ENCODE data around the gene PSENEN. TPM values are rescaled to one million over a fixed set of nuclear protein-coding genes. Genes with fewer than 3 reads are reported as not detected.
A peak's percentile ranks its signal among the peaks of the same experiment; 100 is the strongest.

The PSENEN gene
- total RNA-seq, 1 experiment from 2014 or later = 65.0 TPM

DNA sequence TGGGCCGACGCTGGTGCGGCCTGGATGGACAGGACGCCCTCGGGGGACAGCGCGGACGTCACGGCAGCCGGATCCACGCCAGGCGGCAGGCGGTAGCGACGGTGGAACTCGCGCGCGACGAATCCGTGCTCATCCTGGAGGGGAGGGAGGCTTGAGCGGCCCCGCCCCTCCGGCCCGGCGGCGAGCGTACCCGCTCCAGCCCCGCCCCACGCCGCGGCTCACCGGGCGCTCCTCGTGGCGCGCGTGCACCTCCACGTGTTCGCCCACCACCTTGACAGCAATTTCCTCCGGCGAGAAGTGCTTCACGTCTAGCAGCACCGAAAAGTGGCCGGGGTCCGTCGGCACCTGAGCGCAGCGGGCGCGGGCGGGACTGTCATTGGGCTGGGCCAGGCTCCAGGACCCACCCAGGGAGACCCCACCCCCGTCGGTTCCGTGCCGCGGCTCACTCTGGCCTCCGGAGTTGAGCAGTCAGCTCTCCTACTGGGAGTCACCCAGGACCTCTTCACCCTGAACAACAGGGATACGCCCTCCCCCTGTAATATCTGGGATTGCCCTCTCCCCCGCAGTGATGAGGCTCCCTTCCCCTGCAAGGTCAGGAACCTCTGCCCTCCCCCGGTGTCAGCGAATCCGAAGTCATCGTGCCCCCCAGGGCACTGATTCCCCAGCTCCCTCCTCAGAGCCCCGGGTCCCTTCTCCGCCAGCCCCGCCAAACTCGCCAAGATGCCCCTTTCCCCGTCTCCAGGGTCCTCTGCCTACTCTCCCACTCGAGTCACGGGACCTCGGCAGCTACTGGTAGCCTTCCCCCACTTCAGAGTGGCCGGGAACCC lies 10.3 kb downstream of the PSENEN start:
- TF ChIP-seq, protein P1, sequence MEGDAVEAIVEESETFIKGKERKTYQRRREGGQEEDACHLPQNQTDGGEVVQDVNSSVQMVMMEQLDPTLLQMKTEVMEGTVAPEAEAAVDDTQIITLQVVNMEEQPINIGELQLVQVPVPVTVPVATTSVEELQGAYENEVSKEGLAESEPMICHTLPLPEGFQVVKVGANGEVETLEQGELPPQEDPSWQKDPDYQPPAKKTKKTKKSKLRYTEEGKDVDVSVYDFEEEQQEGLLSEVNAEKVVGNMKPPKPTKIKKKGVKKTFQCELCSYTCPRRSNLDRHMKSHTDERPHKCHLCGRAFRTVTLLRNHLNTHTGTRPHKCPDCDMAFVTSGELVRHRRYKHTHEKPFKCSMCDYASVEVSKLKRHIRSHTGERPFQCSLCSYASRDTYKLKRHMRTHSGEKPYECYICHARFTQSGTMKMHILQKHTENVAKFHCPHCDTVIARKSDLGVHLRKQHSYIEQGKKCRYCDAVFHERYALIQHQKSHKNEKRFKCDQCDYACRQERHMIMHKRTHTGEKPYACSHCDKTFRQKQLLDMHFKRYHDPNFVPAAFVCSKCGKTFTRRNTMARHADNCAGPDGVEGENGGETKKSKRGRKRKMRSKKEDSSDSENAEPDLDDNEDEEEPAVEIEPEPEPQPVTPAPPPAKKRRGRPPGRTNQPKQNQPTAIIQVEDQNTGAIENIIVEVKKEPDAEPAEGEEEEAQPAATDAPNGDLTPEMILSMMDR (IDR thresholded peaks at IDR 0.05; ENCODE audit: unreplicated experiment) = no peak
- intact Hi-C loops (cut with micrococcal nuclease) = no loop called here

DNA sequence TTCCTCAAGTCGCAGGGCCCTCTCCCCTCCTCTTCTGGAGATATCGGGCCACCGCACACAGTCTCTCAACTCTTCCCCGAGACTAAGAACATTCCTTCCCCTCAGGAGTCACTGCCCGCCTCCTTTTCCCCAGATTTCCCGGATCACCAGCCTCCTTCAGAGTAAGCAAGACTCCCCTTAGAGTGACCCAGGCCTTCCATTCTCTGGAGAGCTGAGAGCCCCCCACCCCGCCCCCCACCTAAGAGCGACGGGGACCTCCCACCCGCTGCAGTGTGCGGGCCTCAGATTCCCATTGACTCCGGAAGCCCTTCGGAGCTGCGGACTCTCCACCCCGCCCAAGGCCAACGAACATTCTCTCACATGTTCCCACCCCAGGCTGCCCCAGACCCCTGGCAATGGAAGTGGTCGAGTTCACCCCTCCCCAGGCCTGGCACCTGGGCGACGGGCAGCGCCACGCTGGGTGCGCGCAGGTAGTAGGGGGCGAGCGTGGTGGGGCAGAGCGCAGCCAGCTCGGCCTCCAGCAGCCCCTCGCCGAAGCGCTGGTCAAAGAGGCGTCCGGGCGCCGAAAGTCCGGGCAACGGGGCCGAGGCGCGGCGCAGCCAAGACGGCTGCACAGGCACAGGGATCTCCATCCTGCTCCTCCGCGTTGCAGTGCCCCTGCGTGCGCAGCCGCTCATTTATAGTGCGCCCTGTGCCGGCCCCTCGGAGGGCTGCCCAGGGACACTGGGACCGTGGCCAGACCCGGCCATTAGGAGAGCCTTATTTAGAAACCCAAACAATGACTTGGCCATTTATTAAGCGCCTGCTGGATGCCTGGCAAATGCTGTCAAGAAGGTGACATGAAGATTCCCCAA lies 11.2 kb downstream of the PSENEN start, which contains the start of gene HSPB6:
HSPB6 (minus strand) TSS at position 653 of the 854 bp plus-strand sequence; CDS start at position 632, 21 bp downstream.
- peaks cover 28% of the 10 kb centered on the region for H3K36me3 Mint-ChIP-seq (ENCODE audit: insufficient read depth, unreplicated experiment)
- intact Hi-C loops (cut with micrococcal nuclease) = loop anchor here (1.0 kb wide), 1 partner anchor 8 kb away; the partner anchor contains the start of gene LIN37
- ChIA-PET POLR2A (interaction anchor here (0.6 to 1.1 kb wide), 2 partner anchors 8 kb away, joined by 3 to 8 read pairs; partner anchors contain the start of gene LIN37), CTCF (no interaction called here)
- H3K9me3 Mint-ChIP-seq (ENCODE audit: unreplicated experiment) = no peaks in the 10 kb centered on the region
- peak within 1 kb of the TSS; percentile 97 for H3K4me3 Mint-ChIP-seq (ENCODE audit: unreplicated experiment)
- no peak for DNase-seq (ENCODE audit: unreplicated experiment)
- H3K27me3 Mint-ChIP-seq (ENCODE audit: insufficient read depth, unreplicated experiment) = no peaks in the 10 kb centered on the region
- peak within 1 kb of the TSS; percentile 99 for H3K27ac Mint-ChIP-seq (ENCODE audit: low read depth, unreplicated experiment)
- BruUV-seq (replicated peaks) = no TSS peak
- H3K4me1 Mint-ChIP-seq (ENCODE audit: insufficient read depth, unreplicated experiment) = peaks cover 8% of the 10 kb centered on the region
- TF ChIP-seq, protein P1 (IDR thresholded peaks at IDR 0.05; ENCODE audit: unreplicated experiment) = no peak

More for the DNA sequence above, 10.3 kb downstream of the PSENEN start:
- CTCF ChIA-PET = no interaction called here
- no peaks in the 10 kb centered on the region for H3K9me3 Mint-ChIP-seq (ENCODE audit: unreplicated experiment)
- peaks cover 8% of the 10 kb centered on the region for H3K4me1 Mint-ChIP-seq (ENCODE audit: insufficient read depth, unreplicated experiment)
- DNase-seq (ENCODE audit: unreplicated experiment) = no peak
- H3K27ac Mint-ChIP-seq (ENCODE audit: low read depth, unreplicated experiment) = no peak overlapping the region
- H3K36me3 Mint-ChIP-seq (ENCODE audit: insufficient read depth, unreplicated experiment) = peaks cover 22% of the 10 kb centered on the region
- no peak overlapping the region for H3K4me3 Mint-ChIP-seq (ENCODE audit: unreplicated experiment)
- POLR2A ChIA-PET = interaction anchor here (0.8 kb wide), 1 partner anchor 11 kb away, joined by 3 read pairs; the partner anchor contains the start of genes PSENEN and U2AF1L4
- no peaks in the 10 kb centered on the region for H3K27me3 Mint-ChIP-seq (ENCODE audit: insufficient read depth, unreplicated experiment)
- no TSS peak for BruUV-seq (replicated peaks)

- peaks cover 35% of the 10 kb centered on the region for H3K36me3 Mint-ChIP-seq (ENCODE audit: insufficient read depth, unreplicated experiment)
- no TSS peak for BruUV-seq (replicated peaks)
Observed at GRCh38 chr19:35757231-35757748, 11.8 kb downstream of the PSENEN start.

More at GRCh38 chr19:35757231-35757748, 11.8 kb downstream of the PSENEN start:
- H3K4me1 Mint-ChIP-seq (ENCODE audit: insufficient read depth, unreplicated experiment) = peaks cover 8% of the 10 kb centered on the region
- TF ChIP-seq, protein P1 (IDR thresholded peaks at IDR 0.05; ENCODE audit: unreplicated experiment) = no peak
- intact Hi-C loops (cut with micrococcal nuclease) = loop anchor here (1.0 kb wide), 1 partner anchor 9 kb away; the partner anchor contains the start of gene LIN37
- peak overlapping the region; percentile 99 for H3K27ac Mint-ChIP-seq (ENCODE audit: low read depth, unreplicated experiment)
- peak overlapping the region; percentile 97 for H3K4me3 Mint-ChIP-seq (ENCODE audit: unreplicated experiment)
- POLR2A ChIA-PET = interaction anchor here (1.1 kb wide), 1 partner anchor 9 kb away, joined by 8 read pairs; the partner anchor contains the start of gene LIN37
- CTCF ChIA-PET = no interaction called here
- no peak for DNase-seq (ENCODE audit: unreplicated experiment)
- H3K9me3 Mint-ChIP-seq (ENCODE audit: unreplicated experiment) = no peaks in the 10 kb centered on the region
- H3K27me3 Mint-ChIP-seq (ENCODE audit: insufficient read depth, unreplicated experiment) = no peaks in the 10 kb centered on the region
